HG02759 (cell line): ENCODE results near the gene RAD51D.
A peak's percentile ranks its signal among the peaks of the same experiment; 100 is the strongest.
"Not testable (repeated sequence)": the region's sequence is repeated elsewhere in the genome, so short reads cannot be mapped to it uniquely, and the experiment has no call there.

Experiments used
- ATAC-seq: cut with Tn5 transposase; IDR thresholded peaks from one replicate; pipeline ENCODE4 v1.9.1; 2021; ENCODE audit warnings: mild to moderate bottlenecking, moderate library complexity; ENCODE audit not compliant: unreplicated experiment

The RAD51D gene

DNA sequence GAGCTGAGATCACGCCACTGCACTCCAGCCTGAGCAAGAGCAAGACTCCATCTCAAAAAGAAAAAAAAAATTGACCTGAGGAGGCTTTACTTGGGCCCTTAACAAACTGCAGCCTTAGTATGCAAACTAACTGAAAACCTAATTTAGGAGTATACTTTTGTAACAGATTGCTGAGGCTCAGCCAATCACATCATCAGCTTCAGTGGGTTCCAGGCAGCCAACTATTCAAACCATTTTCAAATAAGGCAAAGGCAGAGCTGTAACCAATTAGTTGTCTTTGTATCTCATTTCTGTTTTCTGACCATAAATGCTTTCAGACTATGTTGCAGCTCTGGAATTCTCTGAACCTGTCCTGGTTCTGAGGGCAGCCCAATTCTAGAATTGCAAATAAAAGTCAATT is 23.9 kb downstream of the RAD51D start:
- ATAC-seq = no peak

- no peak for ATAC-seq
These were observed 24.8 kb downstream of the RAD51D start for GRCh38 chr17:35094902-35095301.

DNA sequence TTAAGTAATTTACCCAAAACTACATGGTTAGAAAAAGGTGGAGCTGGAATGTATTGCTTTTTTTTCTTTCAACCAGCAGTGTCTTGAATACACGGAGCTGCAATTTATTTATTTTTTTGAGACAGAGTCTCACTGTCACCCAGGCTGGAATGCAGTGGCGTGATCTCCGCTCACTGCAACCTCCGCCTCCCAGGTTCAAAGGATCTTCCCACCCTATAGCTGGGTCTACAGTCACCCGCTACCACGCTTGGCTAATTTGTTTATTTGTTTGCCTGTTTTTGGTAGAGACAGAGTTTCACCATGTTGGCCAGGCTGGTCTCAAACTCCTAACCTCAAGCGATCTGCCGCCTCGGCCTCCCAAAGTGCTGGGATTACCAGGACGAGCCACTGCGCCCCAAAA is 29.0 kb downstream of the RAD51D start:
- ATAC-seq = not testable (repeated sequence)

GRCh38 chr17:35089586-35090296 is 29.9 kb downstream of the RAD51D start:
- peak; percentile 9 for ATAC-seq

GRCh38 chr17:35088881-35089585 is 30.6 kb downstream of the RAD51D start:
- ATAC-seq = peak; percentile 68

GRCh38 chr17:35088356-35088880 is 31.2 kb downstream of the RAD51D start:
- no peak for ATAC-seq

- no peak for ATAC-seq
These were observed 31.8 kb downstream of the RAD51D start for GRCh38 chr17:35087731-35088355.

DNA sequence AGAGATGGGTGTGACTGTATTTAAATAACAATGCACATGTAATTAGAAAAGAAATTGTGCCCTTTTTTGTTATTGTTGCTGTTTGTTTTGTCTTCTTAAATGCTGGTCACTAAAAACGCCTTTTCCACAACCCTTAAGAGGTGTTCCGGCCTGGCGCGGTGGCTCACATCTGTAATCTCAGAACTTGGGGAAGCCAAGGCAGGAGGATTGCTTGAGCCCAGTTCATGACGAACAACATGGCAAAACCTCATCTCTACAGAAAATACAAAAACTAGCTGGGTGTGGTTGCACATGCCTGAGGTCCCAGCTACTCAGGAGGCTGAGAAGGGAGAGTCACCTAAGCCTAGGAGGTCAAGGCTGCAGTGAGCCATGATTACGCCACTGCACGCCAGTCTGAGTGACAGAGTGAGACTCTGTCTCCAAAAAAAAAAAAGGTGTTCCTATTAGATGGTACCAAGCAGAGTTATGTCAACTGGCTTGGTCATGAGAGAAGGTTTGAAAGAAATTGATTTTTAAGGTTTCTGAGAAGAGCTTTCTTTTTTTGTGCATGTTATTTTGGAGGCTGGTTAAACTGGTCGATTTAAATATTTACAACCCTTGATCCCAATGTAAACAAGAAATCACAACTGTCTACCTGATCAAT is 32.6 kb downstream of the RAD51D start:
- no peak for ATAC-seq

- no peak for ATAC-seq
These were observed 33.5 kb downstream of the RAD51D start for GRCh38 chr17:35086164-35086563.

DNA sequence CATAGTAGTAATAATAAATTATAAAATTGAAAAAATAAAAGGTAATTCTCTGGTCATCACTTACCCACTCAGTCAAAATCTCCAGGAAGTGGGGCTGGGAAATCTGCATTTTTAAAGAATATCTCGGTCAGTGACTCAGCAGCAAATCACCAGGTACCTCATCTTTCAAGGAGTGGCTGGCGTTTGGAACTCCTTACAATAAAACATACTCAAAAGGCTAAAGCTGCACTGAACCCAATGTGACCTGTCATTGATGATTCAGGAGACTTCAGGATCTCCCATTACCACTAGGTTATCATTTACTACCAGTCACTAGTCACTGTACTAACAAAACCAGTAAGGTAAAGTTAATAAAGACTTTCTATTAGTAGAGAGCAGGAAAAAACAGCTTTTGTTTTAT is 34.7 kb downstream of the RAD51D start:
- ATAC-seq = no peak

DNA sequence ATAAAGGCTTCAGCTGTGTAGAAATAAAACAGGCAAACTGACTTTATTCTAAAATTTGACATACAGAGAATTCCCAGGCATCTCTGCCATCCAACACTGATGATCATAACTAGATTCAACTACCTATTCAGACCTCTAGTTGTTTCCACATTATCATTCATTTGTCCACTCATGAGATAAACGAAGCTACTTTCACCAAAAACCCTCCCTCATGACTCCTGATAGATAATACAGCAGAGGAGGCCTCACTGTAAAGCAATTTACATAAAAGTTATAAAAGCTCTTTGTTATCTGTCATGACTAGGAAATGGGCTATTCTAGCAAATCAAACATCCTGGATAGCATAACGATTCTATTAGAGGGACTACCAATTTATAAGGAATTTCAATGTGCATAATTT is 36.6 kb downstream of the RAD51D start:
- no peak for ATAC-seq

- ATAC-seq = no peak
These were observed 37.5 kb downstream of the RAD51D start for GRCh38 chr17:35082073-35082657.

- no peak for ATAC-seq
These were observed 38.0 kb downstream of the RAD51D start for GRCh38 chr17:35081638-35082037.

DNA sequence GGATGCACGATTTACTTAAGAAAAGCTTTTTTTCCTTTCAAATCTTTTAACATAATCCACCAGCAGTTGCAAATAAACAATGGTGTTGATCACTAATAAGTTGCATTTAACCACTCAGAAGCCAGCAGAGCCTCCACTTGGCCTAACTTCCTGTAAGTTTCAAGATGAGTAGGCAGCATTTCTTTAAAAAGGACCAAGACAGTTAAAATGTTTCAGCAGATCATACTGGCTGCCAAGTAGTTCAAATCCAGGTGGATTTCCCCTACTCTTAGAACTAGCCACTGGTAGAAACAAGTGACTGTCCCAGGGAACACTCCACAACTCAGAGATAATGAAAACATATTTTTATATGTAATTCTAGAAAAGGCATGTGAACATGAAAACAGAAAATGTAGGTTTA is 39.1 kb downstream of the RAD51D start:
- peak; percentile 63 for ATAC-seq

DNA sequence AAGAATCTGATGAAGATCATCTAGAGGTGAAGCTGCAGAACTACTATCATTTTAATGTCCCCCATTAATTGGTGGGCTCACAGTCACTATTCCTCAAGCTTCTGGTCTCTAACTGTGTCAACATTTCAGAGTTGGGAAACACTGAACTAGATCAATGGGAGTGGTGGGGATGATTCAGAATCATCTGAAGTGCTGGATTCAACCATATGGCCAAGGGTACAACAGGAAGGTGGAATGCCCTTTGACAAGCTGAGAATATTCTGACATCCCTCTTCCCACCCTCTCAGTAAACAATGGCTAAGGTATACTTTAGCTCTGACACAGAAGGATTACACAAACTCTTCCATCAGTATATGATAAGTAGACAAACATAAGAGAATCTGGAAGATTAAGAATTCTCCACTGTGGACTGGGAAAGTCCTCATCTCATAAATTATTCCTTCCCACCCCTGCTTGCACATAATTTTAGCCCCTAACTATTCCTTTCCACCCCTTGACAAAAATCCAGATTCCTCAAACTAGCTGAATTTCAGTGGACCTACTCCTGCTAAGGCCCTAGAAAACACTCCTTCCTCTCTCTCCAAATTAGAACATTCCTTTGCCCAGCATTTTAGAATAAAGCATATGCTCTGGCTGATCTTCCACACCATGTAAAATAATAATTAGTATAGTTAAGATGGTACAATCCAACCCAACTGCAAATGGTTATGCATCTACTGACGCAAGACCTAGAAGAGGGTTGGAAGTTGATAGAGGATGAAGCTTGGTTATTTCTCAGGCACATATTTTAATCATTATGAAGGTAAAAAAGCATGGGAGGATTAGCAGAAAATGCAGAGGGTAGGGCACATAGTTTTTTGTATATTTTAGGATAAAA is 39.9 kb downstream of the RAD51D start:
- no peak for ATAC-seq

- no peak for ATAC-seq
These were observed 42.8 kb downstream of the RAD51D start for GRCh38 chr17:35076874-35077273.

DNA sequence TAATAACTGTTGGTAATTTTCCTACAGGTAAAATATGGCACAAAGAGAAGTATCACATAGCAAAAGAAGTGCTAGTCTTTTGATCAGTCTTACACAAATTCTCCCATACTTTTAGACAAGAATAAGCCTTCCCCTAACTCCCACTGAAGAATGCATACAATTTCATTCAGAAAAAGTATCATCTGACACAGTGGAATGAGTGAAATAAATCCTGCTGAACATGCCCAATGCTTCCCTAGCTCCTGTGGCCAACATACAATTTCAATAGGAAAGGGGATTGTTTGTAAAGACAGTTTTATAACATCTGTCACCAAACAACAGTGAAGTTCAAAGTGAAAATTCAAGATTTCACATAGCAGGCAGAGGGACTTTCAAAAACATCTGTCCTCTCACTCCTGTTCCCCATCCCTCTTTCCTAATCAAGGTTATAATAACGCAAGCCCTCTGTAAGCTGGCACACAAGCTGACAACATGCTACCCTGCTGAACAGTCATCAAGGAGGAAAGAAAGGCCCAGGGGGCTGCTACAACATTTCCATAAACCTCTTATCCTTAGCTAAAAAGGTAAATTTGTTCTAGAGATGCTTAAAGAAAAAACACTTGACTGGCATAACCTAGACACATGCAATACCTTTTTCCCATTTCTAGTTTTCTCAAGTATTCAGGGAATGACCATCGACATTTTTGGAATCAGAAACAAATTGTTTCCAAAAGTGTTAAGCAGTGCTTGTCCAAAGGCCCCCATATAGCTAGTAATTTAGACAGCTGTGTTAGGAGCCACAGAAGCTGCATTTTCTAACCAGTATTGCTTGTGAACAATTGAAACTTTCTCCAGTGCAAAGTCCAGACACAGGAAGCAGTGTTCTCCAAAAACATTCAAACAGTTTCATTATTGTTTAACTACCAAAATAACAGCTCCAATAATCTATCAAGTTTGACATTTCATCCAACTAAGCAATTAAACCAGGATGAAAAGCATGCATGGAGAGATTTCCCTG is 44.7 kb downstream of the RAD51D start:
- ATAC-seq = no peak

GRCh38 chr17:35073991-35074627 is 45.6 kb downstream of the RAD51D start:
- ATAC-seq = no peak
